ENCODE data around the gene ITPR2. TPM values are rescaled to one million over a fixed set of nuclear protein-coding genes. Genes with fewer than 3 reads are reported as not detected.

Gene ITPR2
- total and polyA plus RNA-seq, 2 of the 13 experiments (the other 11 are each of a cell fraction or from before 2014, with no cell fraction given), result 31.9 to 81.9 TPM

DNA sequence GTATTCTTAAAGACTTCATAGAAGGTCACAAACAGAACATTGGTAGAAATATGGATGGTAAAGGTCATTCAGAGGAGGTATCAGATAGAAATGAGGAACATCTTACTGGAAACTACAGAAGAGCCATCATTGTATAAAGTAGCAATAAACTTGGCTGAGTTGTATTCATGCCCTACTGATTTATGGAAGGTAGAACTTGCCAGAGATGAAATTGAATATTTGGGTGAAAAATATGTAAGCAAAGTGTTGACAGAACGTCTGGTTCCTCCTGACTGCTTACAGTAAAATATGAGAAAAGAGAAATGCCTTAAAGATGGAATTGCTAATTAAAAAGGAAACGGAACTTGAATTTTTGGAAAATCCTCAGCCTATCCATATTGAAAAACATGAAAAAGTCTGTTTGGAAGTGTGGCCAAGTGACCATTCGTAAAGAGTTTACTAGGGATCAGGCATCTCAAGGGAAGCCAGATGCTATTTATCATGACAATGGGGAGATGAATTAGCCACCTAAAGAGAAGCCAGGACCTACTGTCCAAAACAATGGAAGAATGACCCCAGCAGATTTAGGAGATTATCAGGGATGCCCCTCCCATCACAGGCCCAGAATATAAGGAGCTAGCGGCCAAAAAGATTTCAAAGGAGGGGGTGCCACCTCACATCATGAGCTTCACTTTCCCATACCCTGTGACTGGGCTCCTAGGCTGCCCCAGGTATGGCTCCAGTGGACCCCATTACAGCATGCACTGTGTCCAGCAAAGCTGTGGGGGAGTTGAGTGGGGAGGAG, 189.3 kb downstream of the ITPR2 start (continued):
- TF ChIP-seq, protein P1, sequence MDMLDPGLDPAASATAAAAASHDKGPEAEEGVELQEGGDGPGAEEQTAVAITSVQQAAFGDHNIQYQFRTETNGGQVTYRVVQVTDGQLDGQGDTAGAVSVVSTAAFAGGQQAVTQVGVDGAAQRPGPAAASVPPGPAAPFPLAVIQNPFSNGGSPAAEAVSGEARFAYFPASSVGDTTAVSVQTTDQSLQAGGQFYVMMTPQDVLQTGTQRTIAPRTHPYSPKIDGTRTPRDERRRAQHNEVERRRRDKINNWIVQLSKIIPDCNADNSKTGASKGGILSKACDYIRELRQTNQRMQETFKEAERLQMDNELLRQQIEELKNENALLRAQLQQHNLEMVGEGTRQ (IDR thresholded peaks at IDR 0.05; ENCODE audit: low read depth, low read length), result no peak
- TF ChIP-seq, protein P1 (CRISPR knock-in tag; IDR thresholded peaks at IDR 0.05; ENCODE audit: borderline replicate concordance), result no peak
- no peak for TF ChIP-seq KLF11 (CRISPR knock-in tag; IDR thresholded peaks at IDR 0.05)
- TF ChIP-seq KAT8 (CRISPR knock-in tag; IDR thresholded peaks at IDR 0.05), result no peak
- no peak for TF ChIP-seq ZNF530 (CRISPR knock-in tag; IDR thresholded peaks at IDR 0.05; ENCODE audit: low read depth)
- TF ChIP-seq DPF2 (CRISPR knock-in tag; IDR thresholded peaks at IDR 0.05; ENCODE audit: borderline replicate concordance, low read depth), result no peak
- no peak for TF ChIP-seq ZNF597 (CRISPR knock-in tag; IDR thresholded peaks at IDR 0.05)
- no peak for TF ChIP-seq GFI1 (CRISPR knock-in tag; IDR thresholded peaks at IDR 0.05; ENCODE audit: borderline replicate concordance)
- TF ChIP-seq NFE2 (CRISPR knock-in tag; IDR thresholded peaks at IDR 0.05), result no peak

GRCh38 chr12:26642361-26642760, 190.6 kb downstream of the ITPR2 start:
- Histone ChIP-seq H2AFZ (ENCODE audit: low read length) (no peak overlapping the region), H3K27ac (ENCODE audit: extremely low read length, insufficient read depth, low read length) (no peak overlapping the region), H3K4me3 (replicated peaks in 1 of 3; ENCODE audit: insufficient read depth in 1 of 3, low read depth in 2 of 3, low read length in 3 of 3) (no peak overlapping the region), H3K9ac (ENCODE audit: insufficient read depth, low read depth, low read length) (no peak overlapping the region), H3K4me1 (ENCODE audit: insufficient read depth, low read length) (peaks cover 17% of the 10 kb centered on the region), H3K9me3 (ENCODE audit: low read length) (no peaks in the 10 kb centered on the region), H3K36me3 (replicated peaks in 1 of 2; ENCODE audit: control insufficient read depth in 1 of 2, insufficient read depth in 2 of 2, low read length in 2 of 2) (peaks cover 6 to 36% of the 10 kb centered on the region in 2 experiments; a peak in 4 of 5 replicates), H3K79me2 (ENCODE audit: insufficient read depth, low read length) (no peaks in the 10 kb centered on the region), H4K20me1 (ENCODE audit: insufficient read depth, low read length) (no peaks in the 10 kb centered on the region), H3K27me3 (ENCODE audit: control insufficient read depth in 1 of 2, insufficient read depth in 2 of 2, low read length in 2 of 2) (no peaks in the 10 kb centered on the region), H3K4me2 (ENCODE audit: low read depth, low read length) (no peak overlapping the region)
- DNase-seq (ENCODE audit: low spot score) (no peak), FAIRE-seq (no peak), ATAC-seq (no peak)
- CTCF ChIA-PET (ENCODE audit: low intra/inter-chr PET ratio, low total read pairs), result no interaction called here
- BruUV-seq (replicated peaks), result no TSS peak
- intact Hi-C loops (cut with micrococcal nuclease; ENCODE audit: unreplicated experiment) (no loop called here), in situ Hi-C loops (cut with HindIII; ENCODE audit: extremely low pct_ligation_motif_present, low pct_unique_long_range_greater_than_20kb) (no loop called here)
- TF ChIP-seq ZNF570 (CRISPR knock-in tag; IDR thresholded peaks at IDR 0.05; ENCODE audit: borderline replicate concordance) (no peak), ZNF205 (CRISPR knock-in tag; IDR thresholded peaks at IDR 0.05) (no peak), MTF2 (CRISPR knock-in tag; IDR thresholded peaks at IDR 0.05; ENCODE audit: borderline replicate concordance) (no peak), SRF (IDR thresholded peaks at IDR 0.05; ENCODE audit: low read depth, low read length) (no peak)
- POLR2A ChIA-PET, result no interaction called here
- WGBS (ENCODE audit: low lambda C conversion rate), result 98% methylated on average over 2 of the region's 2 CpGs
